Inferior parietal cortex (tissue), 1 donor: ENCODE measurements around the gene ABHD11.
"Not testable (repeated sequence)": the region's sequence is repeated elsewhere in the genome, so short reads cannot be mapped to it uniquely, and the experiment has no call there.

ENCODE experiments used
- DNase-seq: peaks from one replicate; pipeline ENCODE4 v3.0.0-alpha.2; 2016; ENCODE audit errors: extremely low spot score

Gene ABHD11

GRCh38 chr7:73738612-73739386 lies at the start of gene ABHD11:
Gene ABHD11, minus strand, starts transcription at chr7:73738802. Its CDS starts 32 bp downstream, at chr7:73738770.
- DNase-seq, result peak; percentile 89

GRCh38 chr7:73787786-73788048 lies 49.1 kb upstream of the ABHD11 start:
- DNase-seq, result not testable (repeated sequence)

GRCh38 chr7:73786588-73786987 lies 48.0 kb upstream of the ABHD11 start:
- no peak for DNase-seq

GRCh38 chr7:73779517-73779916 lies 40.9 kb upstream of the ABHD11 start:
- DNase-seq, result no peak

GRCh38 chr7:73778801-73779389 lies 40.3 kb upstream of the ABHD11 start:
- no peak for DNase-seq

GRCh38 chr7:73774923-73775322 lies 36.3 kb upstream of the ABHD11 start:
- DNase-seq, result no peak

- no peak for DNase-seq
These were observed 35.3 kb upstream of the ABHD11 start for GRCh38 chr7:73773700-73774517.

GRCh38 chr7:73770860-73771670 lies 32.5 kb upstream of the ABHD11 start:
- no peak for DNase-seq

GRCh38 chr7:73770002-73770859 lies 31.6 kb upstream of the ABHD11 start, which contains the start of gene CLDN3:
Gene CLDN3, minus strand, starts transcription at chr7:73770270. Its CDS starts 221 bp downstream, at chr7:73770049.
- DNase-seq, result no peak

GRCh38 chr7:73769481-73770001 lies 30.9 kb upstream of the ABHD11 start:
- DNase-seq, result no peak

GRCh38 chr7:73768641-73769480 lies 30.3 kb upstream of the ABHD11 start:
- DNase-seq, result no peak

GRCh38 chr7:73766556-73767229 lies 28.1 kb upstream of the ABHD11 start:
- DNase-seq, result no peak

GRCh38 chr7:73762659-73762999 lies 24.0 kb upstream of the ABHD11 start:
- DNase-seq, result no peak

- no peak for DNase-seq
These were observed 23.5 kb upstream of the ABHD11 start for GRCh38 chr7:73761854-73762658.

- DNase-seq, result no peak
These were observed 20.1 kb upstream of the ABHD11 start for GRCh38 chr7:73758581-73759138.

- DNase-seq, result no peak
These were observed 11.6 kb upstream of the ABHD11 start for GRCh38 chr7:73749931-73750776.

- no peak for DNase-seq
These were observed 7.8 kb upstream of the ABHD11 start for GRCh38 chr7:73746378-73746777.
